GM13977 (cell line): ENCODE measurements around the gene CNTN4.
"Not testable (repeated sequence)": the region's sequence is repeated elsewhere in the genome, so short reads cannot be mapped to it uniquely, and the experiment has no call there.

ENCODE experiments used
- DNase-seq: peaks from one replicate; pipeline ENCODE4 v3.0.0; 2012; ENCODE audit warnings: low spot score
- in situ Hi-C: fragments of 300-500 bp; cut with MboI; formaldehyde crosslinking; loops from one replicate; pipeline ENCODE4 v1.12.0; 2022; ENCODE audit warnings: low sequenced_read_pairs, low pct_unique_long_range_greater_than_20kb, mixed read lengths, inconsistent platforms; ENCODE audit not compliant: unreplicated experiment
- TF ChIP-seq, protein P1 (sequence below): IDR thresholded peaks from 2 replicates; pipeline ENCODE4 v1.5.1; 2012; ENCODE audit warnings: mild to moderate bottlenecking, control low read depth; ENCODE audit not compliant: insufficient read depth; ENCODE audit errors: extremely low read depth, missing control alignments

Gene CNTN4

DNA sequence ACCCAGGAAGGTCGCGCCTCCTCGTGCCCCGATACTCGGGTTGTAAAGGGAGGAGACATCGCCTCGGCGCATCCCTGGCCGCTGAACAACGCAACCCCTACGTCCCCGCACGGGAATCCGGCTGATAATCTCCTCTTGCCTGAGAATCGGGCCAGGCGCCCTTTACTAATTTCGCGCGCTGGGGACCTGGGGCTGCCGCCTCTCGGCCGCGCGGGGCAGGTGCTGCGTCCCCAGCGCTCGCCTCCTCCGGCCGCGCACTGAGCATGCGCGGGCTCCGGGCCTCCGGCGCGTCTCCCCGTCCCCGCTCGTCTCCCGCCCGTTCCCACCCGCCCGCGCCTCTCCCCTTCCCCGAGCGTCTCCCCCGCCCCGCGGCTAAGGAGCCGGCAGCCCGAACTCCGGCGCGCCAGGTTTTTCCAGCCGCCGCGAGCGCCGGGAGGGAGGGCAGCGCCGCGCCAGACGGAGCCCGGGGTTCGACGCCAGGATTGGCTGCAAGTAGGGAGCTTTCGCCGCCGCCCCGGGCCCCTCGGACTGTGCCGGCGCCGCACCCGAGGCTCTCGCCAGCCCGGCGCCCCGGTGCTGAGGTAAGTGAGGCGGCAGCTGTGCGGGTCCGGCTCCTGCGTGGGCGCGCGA, at the start of gene CNTN4:
Gene CNTN4, plus strand, starts transcription at position 469 of the 630 bp plus-strand sequence.
- in situ Hi-C loops: no loop called here
- DNase-seq: peak; percentile 81
- TF ChIP-seq, protein P1, sequence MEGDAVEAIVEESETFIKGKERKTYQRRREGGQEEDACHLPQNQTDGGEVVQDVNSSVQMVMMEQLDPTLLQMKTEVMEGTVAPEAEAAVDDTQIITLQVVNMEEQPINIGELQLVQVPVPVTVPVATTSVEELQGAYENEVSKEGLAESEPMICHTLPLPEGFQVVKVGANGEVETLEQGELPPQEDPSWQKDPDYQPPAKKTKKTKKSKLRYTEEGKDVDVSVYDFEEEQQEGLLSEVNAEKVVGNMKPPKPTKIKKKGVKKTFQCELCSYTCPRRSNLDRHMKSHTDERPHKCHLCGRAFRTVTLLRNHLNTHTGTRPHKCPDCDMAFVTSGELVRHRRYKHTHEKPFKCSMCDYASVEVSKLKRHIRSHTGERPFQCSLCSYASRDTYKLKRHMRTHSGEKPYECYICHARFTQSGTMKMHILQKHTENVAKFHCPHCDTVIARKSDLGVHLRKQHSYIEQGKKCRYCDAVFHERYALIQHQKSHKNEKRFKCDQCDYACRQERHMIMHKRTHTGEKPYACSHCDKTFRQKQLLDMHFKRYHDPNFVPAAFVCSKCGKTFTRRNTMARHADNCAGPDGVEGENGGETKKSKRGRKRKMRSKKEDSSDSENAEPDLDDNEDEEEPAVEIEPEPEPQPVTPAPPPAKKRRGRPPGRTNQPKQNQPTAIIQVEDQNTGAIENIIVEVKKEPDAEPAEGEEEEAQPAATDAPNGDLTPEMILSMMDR: no peak

DNA sequence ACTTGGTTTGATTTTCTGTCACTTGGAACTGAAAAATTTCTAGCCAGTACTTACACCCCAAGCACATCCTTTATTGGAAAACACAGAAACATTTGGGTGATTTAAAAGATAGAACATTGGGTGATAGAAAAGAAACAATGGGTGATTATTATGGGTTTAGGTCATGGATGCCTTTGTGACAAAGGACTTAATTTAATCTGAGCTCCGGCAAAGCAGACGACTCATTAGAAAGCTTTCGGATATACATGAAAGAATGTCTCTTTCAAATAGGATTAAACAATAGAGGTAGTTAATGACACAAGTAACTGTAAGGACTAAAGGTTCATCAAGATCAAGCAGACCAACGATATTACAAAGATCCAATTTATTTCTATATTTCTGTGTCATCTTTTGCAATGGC, 37.3 kb upstream of the CNTN4 start:
- in situ Hi-C loops: no loop called here
- no peak for DNase-seq
- TF ChIP-seq, protein P1: no peak

DNA sequence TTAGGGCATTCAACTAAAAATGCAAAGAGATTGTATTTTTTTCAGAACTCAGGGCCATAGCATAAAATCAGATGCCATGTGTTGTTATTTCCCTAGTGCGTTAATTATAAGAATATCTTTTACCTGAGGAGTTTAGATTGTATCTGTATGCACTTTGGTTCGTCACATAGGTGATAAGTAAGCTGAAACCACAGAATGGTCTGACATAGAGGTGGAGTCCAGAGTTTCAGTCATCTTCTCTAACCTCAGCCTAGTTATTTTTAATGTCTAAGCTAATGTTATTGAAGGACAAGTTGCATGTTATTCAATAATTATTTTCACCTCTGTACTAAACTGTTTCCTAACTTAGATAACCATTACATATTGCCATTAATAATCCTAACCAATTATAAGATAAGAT, 27.1 kb upstream of the CNTN4 start:
- TF ChIP-seq, protein P1: no peak
- in situ Hi-C loops: no loop called here
- no peak for DNase-seq

DNA sequence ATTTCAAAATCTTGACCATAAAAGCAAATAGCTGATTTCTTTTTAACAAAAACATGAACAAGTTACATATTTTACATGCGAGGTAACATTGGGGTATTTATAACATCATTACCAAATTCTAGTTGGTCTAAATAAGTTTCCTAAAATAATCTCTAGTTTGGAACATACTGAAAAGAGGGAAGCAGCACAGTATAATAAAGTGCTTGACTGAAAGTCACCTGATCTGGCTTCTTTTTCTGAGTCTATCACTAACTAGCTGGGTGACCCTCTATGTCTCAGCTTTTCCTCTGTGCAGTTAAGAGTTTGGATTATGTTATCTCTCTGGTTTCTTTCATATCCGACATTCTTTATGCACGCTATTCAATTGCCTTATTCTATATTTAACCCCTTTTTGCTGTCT, 19.8 kb upstream of the CNTN4 start:
- TF ChIP-seq, protein P1: no peak
- in situ Hi-C loops: no loop called here
- DNase-seq: no peak

DNA sequence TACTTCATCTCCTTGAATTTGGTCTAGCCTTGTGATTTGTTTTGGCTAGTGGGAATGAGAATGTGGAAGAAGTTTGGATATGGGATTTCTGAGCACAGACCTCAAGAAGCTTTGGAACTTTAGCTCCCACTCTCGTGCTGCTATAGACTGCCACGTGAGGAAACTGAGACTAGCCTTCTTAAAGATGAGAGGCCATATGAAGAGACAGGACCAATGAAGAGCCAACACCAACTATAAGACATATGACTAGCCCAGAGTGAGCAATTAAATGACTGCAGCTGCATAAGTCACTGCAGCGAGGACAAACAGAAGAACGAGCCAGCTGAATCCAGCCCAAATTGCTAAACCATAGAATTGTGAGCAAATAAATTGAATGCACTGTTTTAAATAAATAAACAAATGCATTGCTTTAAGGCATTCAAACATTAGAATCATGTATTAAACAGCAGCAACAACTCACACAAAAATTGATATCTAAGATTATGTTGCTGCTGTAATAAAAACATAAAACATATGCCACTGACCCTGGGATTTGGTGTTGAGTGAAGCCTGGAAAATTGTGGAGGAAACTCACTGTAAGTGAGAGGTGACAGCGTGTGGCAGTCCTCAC, 15.7 kb upstream of the CNTN4 start:
- TF ChIP-seq, protein P1: no peak
- in situ Hi-C loops: no loop called here
- no peak for DNase-seq

DNA sequence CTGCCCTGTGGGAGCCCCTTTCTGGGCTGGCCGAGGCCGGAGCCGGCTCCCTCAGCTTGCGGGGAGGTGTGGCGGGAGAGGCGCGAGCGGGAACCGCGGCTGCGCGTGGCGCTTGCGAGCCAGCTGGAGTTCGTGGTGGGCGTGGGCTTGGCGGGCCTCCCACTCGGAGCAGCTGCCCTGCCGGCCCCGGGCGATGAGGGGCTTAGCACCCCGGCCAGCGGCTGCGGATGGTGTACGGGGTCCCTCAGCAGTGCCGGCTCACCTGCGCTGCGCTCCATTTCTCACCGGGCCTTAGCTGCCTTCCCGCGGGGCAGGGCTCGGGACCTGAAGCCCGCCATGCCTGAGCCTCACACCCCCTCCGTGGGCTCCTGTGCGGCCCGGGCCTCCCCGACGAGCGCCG, 15.1 kb upstream of the CNTN4 start:
- in situ Hi-C loops, DNase-seq: not testable (repeated sequence)

DNA sequence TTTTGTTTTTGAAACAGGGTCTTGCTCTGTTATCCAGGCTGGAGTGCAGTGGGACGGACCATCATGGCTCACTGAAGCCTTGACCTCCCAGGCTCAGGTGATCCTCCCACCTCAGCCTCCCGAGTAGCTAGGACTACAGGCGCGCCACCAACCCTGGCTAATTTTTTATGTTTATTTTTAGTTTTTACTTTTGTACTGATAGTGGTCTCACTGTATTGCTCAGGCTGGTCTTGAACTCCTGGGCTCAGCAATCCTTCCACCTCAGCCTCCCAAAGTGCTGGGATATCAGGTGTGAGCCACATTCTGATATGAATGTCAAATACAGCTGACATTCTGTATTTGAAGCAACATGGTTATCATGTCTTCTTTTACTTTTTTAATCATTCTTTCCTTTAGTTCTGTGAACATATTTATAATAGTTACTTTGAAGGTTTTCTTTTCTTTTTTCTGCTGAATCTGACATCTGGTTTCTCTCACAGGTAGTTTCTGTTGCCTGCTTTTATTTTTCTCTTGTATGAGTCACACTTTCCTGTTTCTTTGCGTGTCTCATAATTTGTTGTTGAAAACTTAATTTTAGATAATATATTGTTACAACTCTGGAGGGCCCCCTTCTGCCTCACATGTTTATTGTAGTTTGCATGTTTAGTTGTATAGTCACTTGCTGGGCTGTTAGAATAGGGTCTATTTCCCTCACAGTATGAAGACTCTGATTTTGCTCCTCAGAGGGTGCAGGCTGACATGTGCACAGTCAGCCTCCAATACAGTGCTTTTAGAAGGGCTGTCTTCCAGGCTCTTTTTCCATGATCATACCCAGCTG, 8.4 kb upstream of the CNTN4 start:
- in situ Hi-C loops: no loop called here
- TF ChIP-seq, protein P1: no peak
- no peak for DNase-seq
